HG03066 (cell line): ENCODE measurements around the gene DSCAM.
"Not testable (repeated sequence)": the region's sequence is repeated elsewhere in the genome, so short reads cannot be mapped to it uniquely, and the experiment has no call there.

Experiments used
- ATAC-seq: cut with Tn5 transposase; IDR thresholded peaks from one replicate; pipeline ENCODE4 v1.9.1; 2021; ENCODE audit warnings: low read depth; ENCODE audit not compliant: unreplicated experiment

The DSCAM gene, protein sequence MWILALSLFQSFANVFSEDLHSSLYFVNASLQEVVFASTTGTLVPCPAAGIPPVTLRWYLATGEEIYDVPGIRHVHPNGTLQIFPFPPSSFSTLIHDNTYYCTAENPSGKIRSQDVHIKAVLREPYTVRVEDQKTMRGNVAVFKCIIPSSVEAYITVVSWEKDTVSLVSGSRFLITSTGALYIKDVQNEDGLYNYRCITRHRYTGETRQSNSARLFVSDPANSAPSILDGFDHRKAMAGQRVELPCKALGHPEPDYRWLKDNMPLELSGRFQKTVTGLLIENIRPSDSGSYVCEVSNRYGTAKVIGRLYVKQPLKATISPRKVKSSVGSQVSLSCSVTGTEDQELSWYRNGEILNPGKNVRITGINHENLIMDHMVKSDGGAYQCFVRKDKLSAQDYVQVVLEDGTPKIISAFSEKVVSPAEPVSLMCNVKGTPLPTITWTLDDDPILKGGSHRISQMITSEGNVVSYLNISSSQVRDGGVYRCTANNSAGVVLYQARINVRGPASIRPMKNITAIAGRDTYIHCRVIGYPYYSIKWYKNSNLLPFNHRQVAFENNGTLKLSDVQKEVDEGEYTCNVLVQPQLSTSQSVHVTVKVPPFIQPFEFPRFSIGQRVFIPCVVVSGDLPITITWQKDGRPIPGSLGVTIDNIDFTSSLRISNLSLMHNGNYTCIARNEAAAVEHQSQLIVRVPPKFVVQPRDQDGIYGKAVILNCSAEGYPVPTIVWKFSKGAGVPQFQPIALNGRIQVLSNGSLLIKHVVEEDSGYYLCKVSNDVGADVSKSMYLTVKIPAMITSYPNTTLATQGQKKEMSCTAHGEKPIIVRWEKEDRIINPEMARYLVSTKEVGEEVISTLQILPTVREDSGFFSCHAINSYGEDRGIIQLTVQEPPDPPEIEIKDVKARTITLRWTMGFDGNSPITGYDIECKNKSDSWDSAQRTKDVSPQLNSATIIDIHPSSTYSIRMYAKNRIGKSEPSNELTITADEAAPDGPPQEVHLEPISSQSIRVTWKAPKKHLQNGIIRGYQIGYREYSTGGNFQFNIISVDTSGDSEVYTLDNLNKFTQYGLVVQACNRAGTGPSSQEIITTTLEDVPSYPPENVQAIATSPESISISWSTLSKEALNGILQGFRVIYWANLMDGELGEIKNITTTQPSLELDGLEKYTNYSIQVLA (N-terminal part only)

GRCh38 chr21:40846587-40847411, at the start of gene DSCAM:
TSS of gene DSCAM (minus strand) at chr21:40847158. CDS start at chr21:40846661, 497 bp downstream.
- no peak for ATAC-seq

- ATAC-seq, result not testable (repeated sequence)
These were observed 48.7 kb upstream of the DSCAM start for GRCh38 chr21:40895697-40896096.

DNA sequence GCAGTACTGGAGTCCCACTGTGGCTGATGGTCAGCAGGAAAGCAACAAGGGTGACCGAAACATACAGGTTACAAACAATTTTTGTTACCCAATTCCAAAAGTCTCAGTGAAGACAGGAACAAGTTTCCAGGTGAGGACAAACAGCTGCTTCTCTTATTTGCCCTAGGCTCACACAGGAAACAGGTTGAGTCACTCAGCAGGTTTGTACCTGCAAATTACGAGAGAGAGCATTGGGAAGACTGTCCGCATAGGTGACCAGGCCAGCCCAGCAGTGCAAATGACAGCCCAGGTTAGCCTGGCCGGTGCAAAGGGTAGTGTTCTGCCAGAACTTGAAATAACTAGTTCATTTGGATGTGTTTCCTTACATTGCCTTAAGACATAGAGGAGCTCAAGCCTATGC, 40.0 kb upstream of the DSCAM start:
- ATAC-seq, result no peak

GRCh38 chr21:40886006-40886405, 39.0 kb upstream of the DSCAM start:
- ATAC-seq, result no peak

- ATAC-seq, result no peak
These were observed 35.4 kb upstream of the DSCAM start for GRCh38 chr21:40882192-40882915.

DNA sequence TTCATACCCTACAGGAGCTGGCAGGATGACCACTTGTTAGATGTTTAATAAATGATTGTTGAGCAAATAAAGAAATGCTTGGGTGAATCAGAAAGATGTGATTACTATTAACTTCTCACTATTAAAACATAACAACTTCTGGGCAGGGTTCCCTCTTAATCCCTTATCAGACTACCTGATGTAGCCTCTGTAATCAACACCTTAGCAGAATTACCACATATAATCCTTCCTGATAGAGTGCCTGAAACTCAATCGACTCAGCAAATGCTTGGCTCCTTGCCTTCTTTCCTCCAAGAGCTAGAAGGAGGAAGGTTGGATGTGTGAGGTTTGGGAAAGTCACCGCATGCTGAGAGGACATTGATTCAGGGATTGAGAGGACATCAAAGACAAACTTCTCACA, 34.8 kb upstream of the DSCAM start:
- no peak for ATAC-seq

DNA sequence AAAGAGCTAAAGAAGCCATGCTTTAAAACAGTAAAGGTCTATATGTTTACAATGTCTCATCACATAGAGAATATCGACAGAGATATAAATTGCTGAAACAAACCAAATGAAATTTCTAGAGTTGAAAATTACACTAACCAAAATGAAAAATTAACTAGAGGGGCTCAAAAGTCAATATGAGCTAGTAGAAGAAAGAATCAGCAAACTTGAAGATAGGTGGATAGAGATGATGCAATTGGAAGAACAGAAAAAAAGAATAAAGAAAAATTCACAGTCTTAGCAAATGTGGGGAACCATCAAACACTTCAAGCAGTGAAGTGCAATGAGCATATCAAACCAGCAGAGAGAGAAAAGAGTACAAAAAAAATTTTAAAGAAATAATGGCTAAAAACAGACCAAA, 24.1 kb upstream of the DSCAM start:
- ATAC-seq, result no peak

- no peak for ATAC-seq
These were observed 16.9 kb upstream of the DSCAM start for GRCh38 chr21:40863839-40864238.

GRCh38 chr21:40858517-40858916, 11.6 kb upstream of the DSCAM start:
- ATAC-seq, result no peak

GRCh38 chr21:40853956-40854688, 7.2 kb upstream of the DSCAM start:
- no peak for ATAC-seq

- ATAC-seq, result no peak
These were observed 5.6 kb upstream of the DSCAM start for GRCh38 chr21:40852563-40852962.

- ATAC-seq, result no peak
These were observed 4.8 kb upstream of the DSCAM start for GRCh38 chr21:40851749-40852148.

DNA sequence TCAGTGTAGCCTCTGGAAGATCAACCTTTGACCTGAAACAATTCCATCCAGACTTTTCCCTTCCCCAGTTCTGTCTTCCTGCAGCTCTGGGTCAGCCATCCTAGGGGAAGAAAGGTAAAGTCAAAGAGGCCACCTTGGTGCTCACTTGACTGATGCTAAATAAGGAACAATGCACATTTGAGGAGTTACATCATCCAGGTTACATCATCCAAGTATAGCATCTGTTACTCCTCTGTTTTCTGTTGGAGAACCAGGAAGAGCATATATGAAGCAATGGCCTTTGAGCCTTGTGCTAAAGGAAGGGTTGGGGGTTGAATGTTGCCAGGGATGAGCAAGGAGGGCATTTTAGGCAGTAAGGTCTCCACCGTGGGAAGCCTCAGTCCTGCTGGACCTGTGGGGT, 3.1 kb upstream of the DSCAM start:
- no peak for ATAC-seq

- ATAC-seq, result no peak
These were observed 993 bp upstream of the DSCAM start for GRCh38 chr21:40847951-40848350.

GRCh38 chr21:40846103-40846502, 855 bp downstream of the DSCAM start:
- ATAC-seq, result no peak

- no peak for ATAC-seq
These were observed 1.4 kb downstream of the DSCAM start for GRCh38 chr21:40845441-40845995.

- ATAC-seq, result no peak
These were observed 2.0 kb downstream of the DSCAM start for GRCh38 chr21:40844935-40845334.

DNA sequence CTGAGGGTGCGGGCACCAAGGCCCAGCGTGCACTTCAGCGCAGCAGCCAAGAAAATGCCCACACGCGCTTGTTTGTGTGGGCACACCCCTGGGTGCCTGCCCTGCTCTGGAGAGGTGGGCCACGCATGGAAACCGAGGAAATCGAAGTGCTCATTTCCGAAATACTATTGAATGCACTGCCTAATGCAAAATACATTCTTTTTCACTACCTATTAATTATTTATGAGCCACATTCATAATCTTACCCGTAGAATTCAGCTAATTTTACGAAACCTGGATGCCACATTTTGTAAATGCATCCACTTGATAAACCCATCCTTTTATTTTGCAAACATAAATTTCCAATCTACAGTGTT, 4.8 kb downstream of the DSCAM start:
- ATAC-seq, result no peak
